Left lobe of liver (tissue), 2 donors: Measurements from ENCODE around the gene NMT1. TPM values are rescaled to one million over a fixed set of nuclear protein-coding genes. Genes with fewer than 3 reads are reported as not detected.
A peak's percentile ranks its signal among the peaks of the same experiment; 100 is the strongest.

Experiments
- ATAC-seq: fragments of 200-7000 bp; cut with Tn5 transposase; one replicate; pipeline ENCODE4 v1.9.1; 2020; ENCODE audit warnings: mild to moderate bottlenecking, moderate library complexity
- DNase-seq: peaks from one replicate; pipeline ENCODE4 v3.0.0-alpha.2; 2020; ENCODE audit warnings: low spot score
- total RNA-seq: library from RNA; stranded (reverse); gene quantifications from one replicate; pipeline ENCODE4 v1.2.1, GENCODE V29; 2021
- donor health status: DM: no; HTN: no; CAD: no; lungs with moderate emphysema.
- donor health status: DM: no; HTN: yes; CAD: no.

The NMT1 gene
- total RNA-seq, 1 donor from 2014 or later: 77.0 TPM

DNA sequence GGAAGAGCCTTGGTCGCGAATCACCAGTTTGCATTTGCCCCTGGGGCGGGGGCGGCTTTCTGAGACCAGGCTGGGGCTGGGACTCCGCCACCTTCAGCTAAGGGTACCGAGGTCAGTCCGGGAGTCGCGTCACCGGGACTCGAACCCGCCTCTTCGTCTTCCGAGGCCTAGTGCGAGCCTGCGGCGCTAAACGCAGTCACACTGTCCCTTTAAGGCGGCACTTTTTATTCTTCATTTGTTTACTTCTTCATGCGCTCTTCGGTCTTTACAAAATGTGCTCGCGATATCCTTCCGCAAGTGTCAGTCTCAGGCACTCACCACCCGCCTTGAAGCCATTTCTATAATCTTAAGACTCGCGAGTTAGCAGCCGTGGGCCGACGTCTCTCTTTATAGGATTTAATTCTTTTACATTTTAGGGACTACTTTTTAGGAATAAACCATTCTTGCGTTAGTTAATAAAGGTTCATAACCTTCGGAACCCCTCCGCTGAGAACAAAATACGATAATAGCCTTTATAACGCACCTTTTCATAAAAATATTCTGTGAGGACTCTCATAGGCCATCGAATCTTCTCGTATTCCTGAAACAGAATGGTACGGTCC is 86.6 kb downstream of the NMT1 start:
- peak; percentile 86 for DNase-seq
- peak; percentile 25 for ATAC-seq

DNA sequence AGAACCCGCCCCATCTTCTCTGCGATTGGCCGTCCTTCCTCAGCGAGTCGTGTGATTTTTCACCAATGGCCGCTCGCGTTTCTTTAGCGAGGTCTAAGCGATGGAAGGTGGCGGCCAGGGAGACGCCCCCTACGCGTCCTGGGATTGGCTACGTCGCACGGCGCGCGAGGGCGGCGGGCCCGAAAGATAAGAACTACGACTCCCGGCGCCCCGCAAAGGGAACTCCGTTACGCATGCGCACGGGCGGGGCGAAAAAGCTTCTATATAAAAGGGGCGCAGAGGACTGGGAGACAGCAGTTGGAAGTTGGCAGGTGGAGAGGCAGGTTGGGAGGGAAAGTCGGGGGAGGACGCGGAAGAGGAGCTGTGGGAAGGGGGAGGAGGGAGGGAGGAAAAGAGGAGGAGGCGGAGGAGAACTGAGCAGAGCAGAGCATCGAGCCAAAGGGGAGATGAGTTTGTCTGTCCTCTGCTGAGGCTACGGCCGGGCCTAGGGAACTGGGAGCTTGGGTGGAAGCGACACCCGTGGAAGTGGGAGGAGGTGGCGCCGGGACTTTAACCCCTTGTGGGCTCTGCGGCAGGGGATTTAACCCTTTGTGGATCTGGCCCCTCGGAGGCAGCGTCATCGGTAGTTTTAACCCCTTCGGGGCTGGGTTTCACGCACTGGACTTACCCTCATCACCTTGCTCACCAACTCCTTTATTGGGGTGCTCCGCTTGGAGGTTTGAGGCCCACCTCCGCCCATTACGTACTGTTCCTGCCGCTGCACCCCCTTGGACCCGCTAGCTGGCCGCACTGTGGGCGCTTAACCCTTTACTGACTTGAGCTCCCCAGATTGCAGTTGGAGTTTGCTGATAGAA is 87.3 kb downstream of the NMT1 start, which contains the start of gene HEXIM1:
Gene HEXIM1, plus strand, starts transcription at position 293 of the 854 bp plus-strand sequence. CDS start 716 bp downstream, outside the sequence.
- DNase-seq: peak; percentile 100
- ATAC-seq: peak; percentile 60

DNA sequence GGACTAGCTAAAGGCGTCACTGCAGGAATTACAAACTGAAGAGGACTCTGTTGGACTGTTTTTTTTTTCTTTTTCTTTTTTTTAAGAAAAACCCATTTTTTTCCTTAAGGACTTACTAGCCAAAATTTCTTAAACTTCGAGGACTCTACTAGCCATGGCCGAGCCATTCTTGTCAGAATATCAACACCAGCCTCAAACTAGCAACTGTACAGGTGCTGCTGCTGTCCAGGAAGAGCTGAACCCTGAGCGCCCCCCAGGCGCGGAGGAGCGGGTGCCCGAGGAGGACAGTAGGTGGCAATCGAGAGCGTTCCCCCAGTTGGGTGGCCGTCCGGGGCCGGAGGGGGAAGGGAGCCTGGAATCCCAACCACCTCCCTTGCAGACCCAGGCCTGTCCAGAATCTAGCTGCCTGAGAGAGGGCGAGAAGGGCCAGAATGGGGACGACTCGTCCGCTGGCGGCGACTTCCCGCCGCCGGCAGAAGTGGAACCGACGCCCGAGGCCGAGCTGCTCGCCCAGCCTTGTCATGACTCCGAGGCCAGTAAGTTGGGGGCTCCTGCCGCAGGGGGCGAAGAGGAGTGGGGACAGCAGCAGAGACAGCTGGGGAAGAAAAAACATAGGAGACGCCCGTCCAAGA is 88.0 kb downstream of the NMT1 start:
- peak; percentile 88 for DNase-seq
- ATAC-seq: peak; percentile 60

DNA sequence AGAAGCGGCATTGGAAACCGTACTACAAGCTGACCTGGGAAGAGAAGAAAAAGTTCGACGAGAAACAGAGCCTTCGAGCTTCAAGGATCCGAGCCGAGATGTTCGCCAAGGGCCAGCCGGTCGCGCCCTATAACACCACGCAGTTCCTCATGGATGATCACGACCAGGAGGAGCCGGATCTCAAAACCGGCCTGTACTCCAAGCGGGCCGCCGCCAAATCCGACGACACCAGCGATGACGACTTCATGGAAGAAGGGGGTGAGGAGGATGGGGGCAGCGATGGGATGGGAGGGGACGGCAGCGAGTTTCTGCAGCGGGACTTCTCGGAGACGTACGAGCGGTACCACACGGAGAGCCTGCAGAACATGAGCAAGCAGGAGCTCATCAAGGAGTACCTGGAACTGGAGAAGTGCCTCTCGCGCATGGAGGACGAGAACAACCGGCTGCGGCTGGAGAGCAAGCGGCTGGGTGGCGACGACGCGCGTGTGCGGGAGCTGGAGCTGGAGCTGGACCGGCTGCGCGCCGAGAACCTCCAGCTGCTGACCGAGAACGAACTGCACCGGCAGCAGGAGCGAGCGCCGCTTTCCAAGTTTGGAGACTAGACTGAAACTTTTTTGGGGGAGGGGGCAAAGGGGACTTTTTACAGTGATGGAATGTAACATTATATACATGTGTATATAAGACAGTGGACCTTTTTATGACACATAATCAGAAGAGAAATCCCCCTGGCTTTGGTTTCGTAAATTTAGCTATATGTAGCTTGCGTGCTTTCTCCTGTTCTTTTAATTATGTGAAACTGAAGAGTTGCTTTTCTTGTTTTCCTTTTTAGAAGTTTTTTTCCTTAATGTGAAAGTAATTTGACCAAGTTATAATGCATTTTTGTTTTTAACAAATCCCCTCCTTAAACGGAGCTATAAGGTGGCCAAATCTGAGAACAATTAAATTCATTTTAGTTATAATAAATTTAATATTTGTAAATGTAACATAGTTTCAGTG is 88.8 kb downstream of the NMT1 start:
- ATAC-seq (peak; percentile 10), DNase-seq (no peak)

DNA sequence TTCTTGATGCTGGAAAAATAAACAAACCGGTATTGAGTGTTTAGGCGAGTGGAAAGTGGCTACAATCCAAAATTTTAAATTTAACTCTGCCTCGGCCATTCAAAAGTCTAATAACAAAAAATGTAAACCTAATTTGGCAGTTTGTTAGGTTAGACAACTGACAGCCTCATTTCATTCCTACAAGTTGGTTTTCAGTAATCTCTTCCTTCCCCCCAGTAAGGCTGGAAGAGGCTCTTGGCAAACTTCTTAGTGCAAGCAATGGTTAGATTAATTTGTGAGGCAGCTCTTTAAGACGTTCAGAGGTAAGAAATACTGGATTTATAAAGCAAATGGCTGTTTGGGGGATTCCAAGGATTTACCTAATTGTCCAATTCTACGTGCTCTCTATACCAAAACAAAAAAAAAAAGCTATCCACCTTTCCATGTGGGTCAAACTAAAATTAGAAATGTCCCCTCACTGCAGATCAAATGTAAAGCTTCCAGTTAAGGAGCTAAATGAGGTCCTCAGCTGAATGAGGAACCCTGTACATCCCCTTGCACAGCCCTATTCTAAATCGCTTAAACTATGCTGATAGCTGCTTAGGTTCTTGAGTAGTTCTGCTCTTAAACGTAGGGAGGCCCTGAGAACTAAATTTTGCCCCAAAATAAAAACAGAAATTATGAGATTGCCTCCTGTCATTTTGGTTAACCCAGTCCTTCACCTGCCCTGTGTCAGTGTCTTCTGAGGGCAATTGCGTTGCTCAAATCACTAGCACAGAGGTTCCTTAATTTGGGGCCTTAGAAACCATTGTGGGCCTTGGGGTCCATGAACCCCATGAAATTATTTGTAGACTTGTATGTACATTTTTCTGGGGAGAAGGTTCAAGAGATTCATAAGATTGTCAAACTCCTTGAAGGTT is 90.0 kb downstream of the NMT1 start:
- ATAC-seq (no peak), DNase-seq (no peak)

DNA sequence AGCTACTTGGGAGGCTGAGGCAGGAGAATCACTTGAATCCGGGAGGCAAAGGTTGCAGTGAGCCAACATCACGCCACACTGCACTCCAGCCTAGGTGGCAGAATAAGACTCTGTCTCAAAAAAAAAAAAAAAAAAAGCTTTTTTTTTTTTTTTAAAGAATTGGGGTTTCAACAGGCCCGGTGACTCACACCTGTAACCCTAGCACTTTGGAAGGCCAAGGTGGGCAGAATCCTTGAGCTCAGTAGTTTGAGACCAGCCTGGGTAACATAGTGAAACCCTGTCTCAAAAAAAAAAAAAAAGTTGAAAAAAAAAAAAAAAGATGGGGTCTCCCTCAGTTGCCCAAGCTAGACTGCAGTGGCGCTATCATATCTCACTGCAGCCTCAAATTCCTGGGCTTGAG is 93.9 kb downstream of the NMT1 start:
- ATAC-seq (no peak), DNase-seq (no peak)

DNA sequence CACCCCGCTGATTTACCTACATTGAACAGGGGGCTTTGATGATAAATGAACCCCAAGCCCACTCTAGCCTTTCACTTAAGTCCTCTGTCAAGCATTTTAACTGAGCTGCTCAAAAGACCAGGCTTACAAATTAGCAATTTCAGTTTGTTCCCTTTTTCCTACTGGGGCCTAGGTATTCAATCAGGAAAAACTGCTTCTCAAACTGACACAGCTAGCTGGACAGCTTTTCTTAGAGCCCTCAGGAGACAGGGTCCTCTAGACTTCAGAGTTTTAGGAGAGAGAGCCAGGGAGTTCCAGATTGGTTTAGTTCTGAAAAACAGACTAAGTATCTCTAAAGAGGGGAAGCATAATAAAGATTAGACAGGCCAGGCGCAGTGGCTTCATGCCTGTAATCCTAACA is 94.4 kb downstream of the NMT1 start:
- no peak for DNase-seq
- ATAC-seq: no peak

DNA sequence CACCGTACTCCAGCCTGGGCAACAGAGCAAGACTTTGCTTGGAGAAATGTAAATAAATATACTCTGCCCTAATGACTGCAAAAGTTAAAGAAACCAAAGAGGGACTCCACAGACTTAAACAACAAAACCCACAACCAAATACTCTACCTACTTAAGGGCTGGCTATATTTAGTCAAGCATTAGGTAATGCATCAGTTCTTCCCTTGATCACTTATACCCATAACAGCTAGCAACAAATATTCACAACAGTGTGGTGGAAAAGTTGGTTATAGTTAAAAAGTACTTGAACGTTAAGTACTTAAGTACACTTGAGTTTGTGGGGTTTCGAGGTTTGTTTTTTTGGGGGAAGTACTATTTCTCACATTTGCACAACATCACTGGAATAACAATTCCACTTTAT is 95.1 kb downstream of the NMT1 start:
- DNase-seq (no peak), ATAC-seq (no peak)

Other genes with a start within 250 kb of the NMT1 start
- gene GJC1, start 231.0 kb upstream of the NMT1 start, total RNA-seq: 0.53 TPM
- gene HIGD1B, start 213.4 kb upstream of the NMT1 start, total RNA-seq: not detected
- gene EFTUD2, start 161.9 kb upstream of the NMT1 start, total RNA-seq: 33.8 TPM
- 0.23 TPM for gene GFAP, start 145.8 kb upstream of the NMT1 start, total RNA-seq
- gene KIF18B, start 113.5 kb upstream of the NMT1 start, total RNA-seq: 0.25 TPM
- gene C1QL1, start 93.0 kb upstream of the NMT1 start, total RNA-seq: 0.13 TPM
- 19.3 TPM for gene DCAKD, start 9.7 kb upstream of the NMT1 start, total RNA-seq
- gene PLCD3, start 71.2 kb downstream of the NMT1 start, total RNA-seq: 3.4 TPM
- gene ACBD4, start 74.4 kb downstream of the NMT1 start, total RNA-seq: 90.3 TPM
- gene HEXIM1, start 87.2 kb downstream of the NMT1 start, total RNA-seq: 29.3 TPM
- 14.2 TPM for gene HEXIM2, start 100.6 kb downstream of the NMT1 start, total RNA-seq
- gene FMNL1, start 160.6 kb downstream of the NMT1 start, total RNA-seq: 3.4 TPM
- not detected for gene SPATA32, start 200.8 kb downstream of the NMT1 start, total RNA-seq